GM21529 (cell line): ENCODE data around the gene NLE1.
A peak's percentile ranks its signal among the peaks of the same experiment; 100 is the strongest.
"Not testable (repeated sequence)": the region's sequence is repeated elsewhere in the genome, so short reads cannot be mapped to it uniquely, and the experiment has no call there.

Experiments
- ATAC-seq: cut with Tn5 transposase; IDR thresholded peaks from one replicate; pipeline ENCODE4 v1.9.1; 2021; ENCODE audit not compliant: unreplicated experiment

Gene NLE1

GRCh38 chr17:35141681-35142466 is at the start of gene NLE1:
Gene NLE1, minus strand, starts transcription at chr17:35142303. Its CDS starts 28 bp downstream, at chr17:35142275.
- peak; percentile 88 for ATAC-seq

- ATAC-seq: no peak
These were observed 49.0 kb upstream of the NLE1 start for GRCh38 chr17:35191001-35191695.

DNA sequence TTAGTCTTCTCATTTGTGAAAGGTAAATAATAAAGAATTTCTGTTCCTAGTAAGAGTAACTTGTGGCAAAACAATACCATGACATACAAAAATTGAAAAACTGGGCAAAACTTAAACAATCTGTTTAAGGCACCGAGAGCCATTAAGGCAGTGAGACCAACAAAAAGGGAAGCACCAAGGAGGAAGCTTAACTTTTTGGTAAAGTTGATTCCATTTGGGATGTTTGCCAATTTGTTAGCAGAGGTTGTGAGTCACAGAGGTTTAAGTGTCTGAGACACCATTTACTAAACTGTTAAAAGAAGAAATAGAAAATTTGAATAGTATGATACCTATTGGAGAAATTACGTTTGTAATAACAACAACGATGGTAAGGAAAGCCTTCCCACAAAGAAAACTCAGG is 47.2 kb upstream of the NLE1 start:
- no peak for ATAC-seq

- ATAC-seq: no peak
These were observed 46.0 kb upstream of the NLE1 start for GRCh38 chr17:35188111-35188510.

- ATAC-seq: no peak
These were observed 45.4 kb upstream of the NLE1 start for GRCh38 chr17:35187481-35187880.

GRCh38 chr17:35185849-35186248 is 43.7 kb upstream of the NLE1 start:
- no peak for ATAC-seq

DNA sequence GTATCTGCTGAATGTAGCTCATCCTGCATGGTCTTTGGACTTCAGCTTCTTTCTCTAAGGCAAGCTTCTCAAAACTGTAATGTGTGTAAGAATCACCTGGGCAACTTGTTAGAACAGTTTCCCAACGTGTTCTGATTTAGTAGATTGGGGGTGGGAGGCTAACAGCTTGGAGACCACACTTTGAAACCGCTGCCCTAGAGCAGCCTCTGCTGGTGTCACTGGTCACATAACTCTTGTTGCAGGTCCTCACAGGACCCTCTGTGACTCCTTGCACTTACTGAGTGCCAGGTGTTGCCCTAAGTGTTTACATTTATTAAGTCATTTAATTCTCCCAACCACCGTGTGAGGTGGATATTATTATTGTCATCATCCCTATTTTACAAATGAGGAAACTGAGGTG is 42.2 kb upstream of the NLE1 start:
- ATAC-seq: no peak

DNA sequence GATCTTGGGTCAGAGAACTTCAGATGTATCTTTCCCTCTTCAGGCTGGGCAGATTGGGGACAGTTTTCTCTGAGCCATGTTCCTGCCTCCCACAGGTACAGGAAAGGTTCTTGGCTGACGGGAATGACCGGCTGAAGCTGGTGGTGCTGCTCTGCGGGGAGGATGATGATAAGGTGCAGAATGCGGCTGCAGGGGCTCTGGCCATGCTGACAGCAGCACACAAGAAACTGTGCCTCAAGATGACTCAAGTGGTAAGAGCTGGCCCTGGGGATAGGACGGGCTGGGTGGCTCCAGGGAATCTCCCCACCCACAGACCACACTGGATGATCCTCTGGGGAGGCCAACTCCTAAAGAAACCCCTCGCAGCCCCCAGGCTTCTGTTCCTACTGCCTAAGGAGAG is 41.2 kb upstream of the NLE1 start:
- ATAC-seq: no peak

GRCh38 chr17:35179379-35179778 is 37.3 kb upstream of the NLE1 start:
- not testable (repeated sequence) for ATAC-seq

- no peak for ATAC-seq
These were observed 34.8 kb upstream of the NLE1 start for GRCh38 chr17:35176897-35177296.

GRCh38 chr17:35175638-35176415 is 33.7 kb upstream of the NLE1 start:
- no peak for ATAC-seq

DNA sequence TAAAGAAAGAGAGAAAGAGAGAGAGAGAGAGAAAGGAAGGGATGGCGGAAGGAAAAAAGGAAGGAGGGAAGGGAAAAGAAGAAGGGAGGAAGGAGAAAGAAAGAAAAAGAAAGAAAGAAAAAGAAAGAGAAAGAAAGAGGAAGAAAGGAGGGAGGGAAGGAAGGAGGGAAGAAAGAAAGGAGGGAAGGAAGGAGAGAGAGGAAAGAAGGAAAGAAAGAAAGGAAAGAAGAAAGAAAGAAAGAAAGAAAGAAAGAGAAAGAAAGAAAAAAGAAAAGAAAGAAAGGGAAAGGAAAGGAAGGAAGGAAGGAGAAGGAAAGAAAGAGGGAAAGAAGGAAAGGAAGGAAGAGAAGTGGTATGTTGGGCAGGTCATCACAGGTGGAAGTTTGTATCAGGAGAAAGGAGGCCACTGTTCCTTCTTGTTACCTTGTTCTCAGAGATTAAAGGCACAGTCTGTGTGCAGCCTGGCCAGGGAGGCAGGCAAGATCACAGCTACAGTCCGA is 32.8 kb upstream of the NLE1 start:
- ATAC-seq: no peak

- not testable (repeated sequence) for ATAC-seq
These were observed 30.2 kb upstream of the NLE1 start for GRCh38 chr17:35172321-35172720.

DNA sequence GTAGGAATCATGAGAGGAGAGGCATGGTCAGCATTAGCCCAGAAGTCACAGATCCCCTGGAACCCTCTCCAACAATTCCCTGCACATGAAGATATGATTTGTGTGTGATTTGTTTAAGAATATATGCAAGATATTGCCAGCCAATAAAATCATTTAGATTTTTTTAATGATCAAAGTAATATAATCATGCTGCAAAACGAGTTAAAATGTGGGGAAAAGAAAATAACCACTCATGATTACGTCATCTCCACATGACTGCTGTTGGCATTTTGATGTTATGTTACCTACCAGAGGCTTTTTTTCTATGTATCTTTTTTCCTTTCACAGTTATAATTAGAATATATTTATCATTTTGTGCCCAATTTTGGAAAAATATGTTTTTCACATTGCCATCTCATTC is 29.7 kb upstream of the NLE1 start:
- no peak for ATAC-seq

- ATAC-seq: no peak
These were observed 29.1 kb upstream of the NLE1 start for GRCh38 chr17:35170968-35171771.

DNA sequence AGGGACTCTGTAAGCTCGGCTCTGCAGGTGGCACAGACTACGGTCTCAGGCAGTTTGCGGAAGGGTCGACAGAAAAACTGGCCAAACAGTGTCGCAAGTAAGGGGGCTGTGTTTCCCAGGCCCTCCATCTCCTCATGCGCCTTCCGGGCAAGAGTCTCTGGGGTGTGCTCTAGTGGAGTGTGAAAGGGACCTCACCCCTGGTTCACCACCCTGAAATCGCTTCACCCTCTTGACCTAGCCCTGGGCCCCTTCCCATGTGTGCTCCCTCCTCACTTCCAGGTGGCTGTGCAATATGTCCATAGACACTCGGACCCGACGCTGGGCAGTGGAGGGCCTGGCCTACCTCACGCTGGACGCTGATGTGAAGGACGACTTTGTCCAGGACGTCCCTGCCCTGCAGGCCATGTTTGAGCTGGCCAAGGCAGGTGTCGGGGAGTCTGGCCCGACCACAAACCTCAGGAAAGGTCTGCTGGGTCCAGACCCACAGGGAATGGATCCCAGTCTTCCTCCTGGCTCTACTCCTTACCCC is 27.8 kb upstream of the NLE1 start:
- no peak for ATAC-seq

DNA sequence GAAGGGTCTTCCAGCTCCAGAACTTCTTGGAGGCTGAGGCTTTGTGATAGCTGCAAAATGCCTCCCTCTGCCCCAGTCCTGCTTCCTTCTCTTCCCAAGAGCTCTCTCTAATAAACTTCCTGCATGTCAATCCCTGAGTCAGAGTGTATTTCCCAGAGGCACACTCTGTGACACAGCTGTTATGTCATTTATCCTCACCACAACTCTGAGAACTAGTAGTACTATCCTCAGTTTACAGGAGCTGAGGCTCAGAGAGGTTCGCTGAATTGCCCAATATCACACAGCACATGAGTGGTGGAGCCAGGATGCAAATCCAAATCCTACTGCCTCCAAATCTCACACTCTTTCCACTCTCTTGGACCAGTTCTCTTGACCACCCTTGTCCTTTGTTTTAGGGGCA is 25.6 kb upstream of the NLE1 start:
- ATAC-seq: no peak

DNA sequence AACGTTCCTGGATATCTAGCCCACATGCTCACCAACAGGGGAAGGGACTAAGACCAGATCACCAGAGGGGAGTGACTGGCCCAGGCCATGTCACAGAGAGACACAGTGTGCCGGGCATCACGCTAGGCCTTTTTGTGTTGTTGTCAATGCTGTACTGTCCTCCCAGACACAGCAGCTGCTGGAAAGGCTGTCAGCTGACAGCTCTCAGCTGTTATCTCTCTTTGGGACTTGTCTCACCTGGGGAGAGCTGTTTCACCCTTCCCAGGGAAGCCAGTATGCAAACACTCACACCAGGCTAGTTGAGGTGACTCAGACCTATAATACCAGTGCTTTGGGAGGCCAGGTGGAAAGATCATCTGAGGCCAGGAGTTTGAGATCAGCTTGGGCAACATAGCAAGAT is 24.9 kb upstream of the NLE1 start:
- no peak for ATAC-seq

- ATAC-seq: no peak
These were observed 24.4 kb upstream of the NLE1 start for GRCh38 chr17:35166526-35166925.

- ATAC-seq: no peak
These were observed 22.6 kb upstream of the NLE1 start for GRCh38 chr17:35164716-35165115.
